Uterus (tissue), 2 donors: Measurements from ENCODE around the gene FAF1.

Experiments
- POLR2A ChIP-seq, 2 donors: fragments of 450-650 bp; IDR thresholded peaks; one replicate each; pipeline ENCODE4 v1.6.1; 2016; ENCODE audit warnings: antibody characterized with exemption in 2 of 2, mild to moderate bottlenecking in 1 of 2, moderate library complexity in 1 of 2
- TF ChIP-seq, protein P1 (sequence below), 4 experiments: fragments of 200-600 bp in 2 of 4; fragments of 450-650 bp in 2 of 4; sonication (generic) in 2 of 4; IDR thresholded peaks; one replicate each; pipeline ENCODE4 v1.5.1; 2016 to 2019; ENCODE audit warnings: antibody characterized with exemption in 4 of 4, mild to moderate bottlenecking in 2 of 4, moderate library complexity in 1 of 4

DNA sequence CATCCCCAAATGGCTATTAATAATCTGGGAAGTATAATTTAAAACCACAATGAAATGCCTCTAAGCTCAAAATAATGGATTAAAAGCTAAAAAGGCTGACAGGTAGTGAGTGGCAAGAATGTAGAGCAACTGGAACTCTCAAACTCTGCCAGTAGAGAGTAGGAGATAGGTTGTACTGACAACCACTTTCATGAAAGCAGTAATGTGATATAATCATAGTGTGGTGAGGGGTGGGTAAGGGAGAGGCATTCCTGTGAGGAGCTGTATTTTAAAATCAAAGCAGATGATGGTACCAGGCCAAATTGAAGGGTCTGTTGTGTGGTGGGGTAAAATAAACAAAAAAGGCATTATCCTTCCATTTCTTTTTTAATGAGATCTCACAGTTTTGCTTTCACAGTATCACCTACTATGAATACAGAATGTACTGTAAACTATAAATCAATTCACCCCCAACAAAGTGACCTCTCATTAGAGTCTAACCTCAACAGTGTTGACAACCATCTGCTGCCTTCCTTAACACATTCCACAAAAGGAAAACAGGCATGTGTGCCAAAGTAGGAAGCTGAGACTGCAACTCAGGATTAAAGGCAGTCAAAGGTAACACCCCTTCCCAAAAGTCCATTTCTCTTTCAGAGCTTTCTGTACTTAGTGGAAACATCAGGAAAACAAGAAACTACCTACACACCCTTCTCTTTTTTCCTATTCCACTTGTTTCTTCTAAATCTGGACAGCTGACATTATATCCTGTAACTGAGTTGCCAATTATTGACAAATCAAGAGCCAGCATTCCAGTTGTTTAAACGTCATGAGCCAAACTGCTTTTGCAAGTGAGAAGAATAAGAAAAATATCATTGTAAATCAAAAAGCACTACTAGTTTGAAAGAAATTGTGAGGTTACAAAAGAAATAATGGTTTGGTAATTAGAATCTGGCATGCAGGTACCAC, 130.8 kb downstream of the FAF1 start:
- TF ChIP-seq, protein P1, sequence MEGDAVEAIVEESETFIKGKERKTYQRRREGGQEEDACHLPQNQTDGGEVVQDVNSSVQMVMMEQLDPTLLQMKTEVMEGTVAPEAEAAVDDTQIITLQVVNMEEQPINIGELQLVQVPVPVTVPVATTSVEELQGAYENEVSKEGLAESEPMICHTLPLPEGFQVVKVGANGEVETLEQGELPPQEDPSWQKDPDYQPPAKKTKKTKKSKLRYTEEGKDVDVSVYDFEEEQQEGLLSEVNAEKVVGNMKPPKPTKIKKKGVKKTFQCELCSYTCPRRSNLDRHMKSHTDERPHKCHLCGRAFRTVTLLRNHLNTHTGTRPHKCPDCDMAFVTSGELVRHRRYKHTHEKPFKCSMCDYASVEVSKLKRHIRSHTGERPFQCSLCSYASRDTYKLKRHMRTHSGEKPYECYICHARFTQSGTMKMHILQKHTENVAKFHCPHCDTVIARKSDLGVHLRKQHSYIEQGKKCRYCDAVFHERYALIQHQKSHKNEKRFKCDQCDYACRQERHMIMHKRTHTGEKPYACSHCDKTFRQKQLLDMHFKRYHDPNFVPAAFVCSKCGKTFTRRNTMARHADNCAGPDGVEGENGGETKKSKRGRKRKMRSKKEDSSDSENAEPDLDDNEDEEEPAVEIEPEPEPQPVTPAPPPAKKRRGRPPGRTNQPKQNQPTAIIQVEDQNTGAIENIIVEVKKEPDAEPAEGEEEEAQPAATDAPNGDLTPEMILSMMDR (IDR thresholded peaks at IDR 0.05), result no peak
- no peak for TF ChIP-seq POLR2A (IDR thresholded peaks at IDR 0.05)
